ENCODE data around the gene MRGPRG. TPM values are rescaled to one million over a fixed set of nuclear protein-coding genes. Genes with fewer than 3 reads are reported as not detected.
A peak's percentile ranks its signal among the peaks of the same experiment; 100 is the strongest.

The MRGPRG gene
- total and polyA plus RNA-seq, 4 donors = not detected

DNA sequence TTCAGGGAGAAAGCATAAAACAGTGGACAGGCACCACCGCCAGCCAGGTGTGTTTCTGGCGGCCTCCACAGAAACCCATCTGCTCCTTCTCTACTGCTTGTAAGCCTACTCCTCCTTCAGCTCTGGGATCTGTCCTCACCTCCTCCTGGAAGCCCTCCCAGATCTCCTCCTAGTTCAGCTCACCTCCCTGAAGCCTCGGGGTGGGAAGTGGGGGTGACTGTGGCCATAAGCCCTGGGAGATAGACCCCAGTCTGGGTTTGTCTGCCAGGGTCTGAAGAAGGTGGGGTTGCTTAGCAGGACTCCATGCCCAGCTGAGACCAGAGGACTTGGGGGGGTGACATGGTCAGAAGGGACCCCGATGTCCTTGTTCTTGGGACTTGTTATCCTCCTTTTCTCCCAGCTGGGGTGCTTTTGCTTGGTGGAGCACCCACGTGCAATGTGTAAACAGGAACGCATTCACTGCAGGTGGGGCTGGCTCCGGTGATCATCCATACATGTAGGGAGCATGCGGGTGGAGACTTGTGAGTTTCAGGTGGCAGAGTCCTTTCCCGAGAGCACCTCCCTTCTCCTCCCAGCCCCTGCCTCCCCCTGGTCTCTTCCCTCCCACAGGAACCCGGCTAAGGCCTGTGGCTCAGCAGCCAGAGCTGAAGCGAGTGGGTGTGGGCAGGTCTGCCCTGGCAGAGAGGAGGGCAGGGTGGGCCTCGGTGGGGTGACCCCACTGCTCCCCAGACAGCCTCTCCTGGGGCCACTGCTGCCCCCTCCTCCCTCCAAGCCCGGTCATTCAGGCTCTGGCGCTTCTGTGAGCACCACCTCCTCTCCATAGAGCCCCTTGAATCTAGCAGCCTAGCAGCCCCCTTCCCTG is 25.9 kb downstream of the MRGPRG start:
- Histone ChIP-seq H3K36me3 (ENCODE audit: control insufficient read depth in 1 of 2, insufficient read depth in 2 of 2, low read length in 1 of 2) (no peaks in the 10 kb centered on the region), H3K27ac (ENCODE audit: low read depth in 1 of 2, low read length in 2 of 2) (no peak overlapping the region), H3K27me3 (ENCODE audit: control insufficient read depth in 1 of 2, insufficient read depth in 2 of 2, low read length in 1 of 2) (no peaks in the 10 kb centered on the region), H3K4me3 (ENCODE audit: low read length in 2 of 2) (no peak overlapping the region), H3K9me3 (ENCODE audit: control insufficient read depth, low read length) (no peaks in the 10 kb centered on the region), H3K4me1 (ENCODE audit: control insufficient read depth in 1 of 2, insufficient read depth in 2 of 2, low read length in 2 of 2) (no peaks in the 10 kb centered on the region)
- intact Hi-C loops (cut with DNase I) = no loop called here
- peak in 1 of 2 donors; percentile 29 for DNase-seq
- WGBS, 2 donors = 89 to 91% methylated on average over 13 to 14 of the region's 14 CpGs
- ATAC-seq (ENCODE audit: low FRiP score) = no peak

DNA sequence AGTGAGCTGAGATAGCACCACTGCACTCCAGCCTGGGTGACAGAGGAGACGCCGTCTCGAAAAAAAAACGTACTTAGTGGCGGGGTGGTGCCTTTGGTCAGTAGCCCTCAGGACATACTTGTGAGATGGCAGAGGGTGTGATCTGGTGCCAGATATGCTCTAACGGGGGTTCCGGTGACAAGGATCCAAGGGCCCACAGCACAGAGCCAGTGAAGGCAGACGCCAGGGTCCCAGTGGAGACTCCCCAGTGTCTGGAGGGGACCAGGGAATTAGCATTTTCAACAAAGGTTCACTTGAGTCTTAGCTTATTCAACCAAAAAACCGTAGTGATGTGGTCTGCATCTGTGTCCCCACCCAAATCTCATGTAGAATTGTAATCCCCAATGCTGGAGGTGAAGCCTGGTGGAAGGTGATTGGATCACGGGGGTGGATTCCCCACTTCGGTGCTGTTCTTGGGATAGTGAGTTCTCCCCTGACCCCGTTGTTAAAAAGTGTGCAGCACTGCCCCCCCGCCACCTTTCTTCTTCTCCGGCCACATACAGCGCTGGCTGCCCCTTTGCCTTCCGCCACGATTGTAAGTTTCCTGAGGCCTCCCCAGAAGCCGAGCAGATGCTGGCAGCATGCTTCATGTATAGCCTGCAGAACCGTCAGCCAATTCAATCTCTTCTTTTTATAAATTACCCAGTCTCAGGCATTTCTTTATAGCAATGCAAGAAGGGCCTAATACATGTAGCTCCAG is 26.9 kb downstream of the MRGPRG start:
- intact Hi-C loops (cut with DNase I) = no loop called here
- no peaks in the 10 kb centered on the region for H3K4me1 ChIP-seq (ENCODE audit: control insufficient read depth in 1 of 2, insufficient read depth in 2 of 2, low read length in 2 of 2)
- no peak overlapping the region for H3K4me3 ChIP-seq (ENCODE audit: low read length in 2 of 2)
- H3K36me3 ChIP-seq (ENCODE audit: control insufficient read depth in 1 of 2, insufficient read depth in 2 of 2, low read length in 1 of 2) = no peaks in the 10 kb centered on the region
- DNase-seq (no peak), ATAC-seq (ENCODE audit: low FRiP score) (no peak)
- H3K27ac ChIP-seq (ENCODE audit: low read depth in 1 of 2, low read length in 2 of 2) = no peak overlapping the region
- WGBS, 2 donors = 91 to 95% methylated on average over 19 of the region's 19 CpGs
- no peaks in the 10 kb centered on the region for H3K9me3 ChIP-seq (ENCODE audit: control insufficient read depth, low read length)
- no peaks in the 10 kb centered on the region for H3K27me3 ChIP-seq (ENCODE audit: control insufficient read depth in 1 of 2, insufficient read depth in 2 of 2, low read length in 1 of 2)

GRCh38 chr11:3190600-3190999 is 28.0 kb downstream of the MRGPRG start:
- Histone ChIP-seq H3K27me3 (ENCODE audit: control insufficient read depth in 1 of 2, insufficient read depth in 2 of 2, low read length in 1 of 2) (no peaks in the 10 kb centered on the region), H3K4me1 (ENCODE audit: control insufficient read depth in 1 of 2, insufficient read depth in 2 of 2, low read length in 2 of 2) (no peaks in the 10 kb centered on the region), H3K4me3 (ENCODE audit: low read length in 2 of 2) (no peak overlapping the region), H3K36me3 (ENCODE audit: control insufficient read depth in 1 of 2, insufficient read depth in 2 of 2, low read length in 1 of 2) (no peaks in the 10 kb centered on the region), H3K27ac (ENCODE audit: low read depth in 1 of 2, low read length in 2 of 2) (no peak overlapping the region), H3K9me3 (ENCODE audit: control insufficient read depth, low read length) (no peaks in the 10 kb centered on the region)
- intact Hi-C loops (cut with DNase I) = no loop called here
- no peak for DNase-seq
- ATAC-seq (ENCODE audit: low FRiP score) = no peak
- 84% methylated on average over 6 of the region's 6 CpGs for WGBS, 2 donors

- WGBS, 2 donors = 86% methylated on average over 11 of the region's 11 CpGs
- Histone ChIP-seq H3K36me3 (ENCODE audit: control insufficient read depth in 1 of 2, insufficient read depth in 2 of 2, low read length in 1 of 2) (no peaks in the 10 kb centered on the region), H3K4me3 (ENCODE audit: low read length in 2 of 2) (no peak overlapping the region), H3K4me1 (ENCODE audit: control insufficient read depth in 1 of 2, insufficient read depth in 2 of 2, low read length in 2 of 2) (no peaks in the 10 kb centered on the region), H3K9me3 (ENCODE audit: control insufficient read depth, low read length) (no peaks in the 10 kb centered on the region), H3K27ac (ENCODE audit: low read depth in 1 of 2, low read length in 2 of 2) (no peak overlapping the region), H3K27me3 (ENCODE audit: control insufficient read depth in 1 of 2, insufficient read depth in 2 of 2, low read length in 1 of 2) (no peaks in the 10 kb centered on the region)
- intact Hi-C loops (cut with DNase I) = no loop called here
- DNase-seq (peak; percentile 28 to 50), ATAC-seq (ENCODE audit: low FRiP score) (no peak)
Measured at GRCh38 chr11:3189886-3190583, 28.6 kb downstream of the MRGPRG start.

DNA sequence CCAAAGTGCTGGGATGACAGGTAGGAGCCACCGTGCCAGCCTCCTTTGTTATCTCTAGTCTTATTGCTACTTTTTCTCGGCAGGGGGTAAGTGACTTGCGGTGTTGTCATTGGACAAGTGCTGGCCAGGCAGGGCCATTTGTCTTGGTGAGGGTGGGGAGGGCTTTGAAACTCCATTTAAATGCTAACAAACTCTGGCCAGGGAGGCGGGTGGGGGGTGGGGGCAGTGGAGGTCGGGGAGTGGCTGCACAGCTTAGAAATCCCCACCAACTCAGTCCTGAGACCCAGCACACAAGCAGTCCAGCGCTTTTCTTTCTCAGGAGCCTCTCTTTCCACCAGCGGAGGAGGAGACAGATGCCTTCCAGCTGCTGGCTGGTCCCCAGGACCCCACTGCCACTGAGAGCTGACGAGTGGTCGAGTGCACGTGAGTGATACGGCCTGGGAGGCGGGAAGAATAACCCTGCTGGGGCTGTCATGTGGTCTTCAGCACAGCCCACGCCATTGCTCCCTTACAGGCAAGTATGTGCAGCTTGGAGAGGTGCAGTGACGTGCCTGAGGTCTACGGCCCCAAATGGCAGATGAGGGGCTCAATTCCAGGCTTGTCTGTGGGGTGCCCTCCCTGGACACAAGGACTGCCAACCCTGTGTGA is 29.3 kb downstream of the MRGPRG start:
- 57 to 59% methylated on average over 15 of the region's 15 CpGs for WGBS, 2 donors
- DNase-seq (peak in 1 of 2 donors; percentile 26), ATAC-seq (ENCODE audit: low FRiP score) (no peak)
- H3K36me3 ChIP-seq (ENCODE audit: control insufficient read depth in 1 of 2, insufficient read depth in 2 of 2, low read length in 1 of 2) = no peaks in the 10 kb centered on the region
- H3K4me1 ChIP-seq (ENCODE audit: control insufficient read depth in 1 of 2, insufficient read depth in 2 of 2, low read length in 2 of 2) = no peaks in the 10 kb centered on the region
- H3K4me3 ChIP-seq (ENCODE audit: low read length in 2 of 2) = no peak overlapping the region
- H3K27ac ChIP-seq (ENCODE audit: low read depth in 1 of 2, low read length in 2 of 2) = no peak overlapping the region
- no peaks in the 10 kb centered on the region for H3K9me3 ChIP-seq (ENCODE audit: control insufficient read depth, low read length)
- intact Hi-C loops (cut with DNase I) = no loop called here
- H3K27me3 ChIP-seq (ENCODE audit: control insufficient read depth in 1 of 2, insufficient read depth in 2 of 2, low read length in 1 of 2) = no peaks in the 10 kb centered on the region

DNA sequence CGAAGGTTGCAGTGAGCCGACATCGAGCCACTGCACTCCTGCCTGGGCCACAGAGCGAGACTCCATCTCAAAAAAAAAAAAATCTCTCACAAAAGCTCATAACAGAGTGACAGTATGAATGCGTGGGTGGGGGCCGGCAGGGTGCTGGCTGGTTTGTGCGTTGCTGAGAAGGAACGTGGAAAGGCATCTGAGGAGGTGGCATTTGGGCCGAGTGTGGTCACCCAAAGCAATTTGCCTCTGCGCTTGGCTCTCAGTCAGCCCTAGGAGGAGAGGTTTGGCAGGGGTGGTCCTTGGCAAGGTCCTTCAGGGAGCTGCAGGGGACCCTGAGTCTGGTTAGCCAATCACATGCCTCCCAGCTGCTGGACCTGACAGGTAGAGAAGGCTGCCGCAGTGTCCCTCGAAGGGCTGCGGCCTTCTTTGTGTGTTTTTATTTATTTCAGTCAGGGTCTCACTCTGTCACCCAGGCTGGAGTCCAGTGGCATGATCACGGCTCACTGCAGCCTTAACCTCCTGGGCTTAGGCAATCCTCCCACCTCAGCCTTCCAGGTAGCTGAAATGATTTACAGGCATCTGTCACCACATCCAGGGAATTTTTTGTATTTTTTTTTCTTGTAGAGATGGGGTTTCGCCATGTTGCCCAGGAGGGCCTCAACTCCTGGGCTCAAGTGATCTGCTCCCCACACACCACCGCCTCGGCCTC is 30.0 kb downstream of the MRGPRG start:
- Histone ChIP-seq H3K4me3 (ENCODE audit: low read length in 2 of 2) (no peak overlapping the region), H3K27ac (ENCODE audit: low read depth in 1 of 2, low read length in 2 of 2) (no peak overlapping the region), H3K27me3 (ENCODE audit: control insufficient read depth in 1 of 2, insufficient read depth in 2 of 2, low read length in 1 of 2) (no peaks in the 10 kb centered on the region), H3K4me1 (ENCODE audit: control insufficient read depth in 1 of 2, insufficient read depth in 2 of 2, low read length in 2 of 2) (no peaks in the 10 kb centered on the region), H3K36me3 (ENCODE audit: control insufficient read depth in 1 of 2, insufficient read depth in 2 of 2, low read length in 1 of 2) (no peaks in the 10 kb centered on the region), H3K9me3 (ENCODE audit: control insufficient read depth, low read length) (no peaks in the 10 kb centered on the region)
- 82 to 83% methylated on average over 17 of the region's 17 CpGs for WGBS, 2 donors
- no peak for ATAC-seq (ENCODE audit: low FRiP score)
- peak in 1 of 2 donors; percentile 17 for DNase-seq
- intact Hi-C loops (cut with DNase I) = no loop called here

DNA sequence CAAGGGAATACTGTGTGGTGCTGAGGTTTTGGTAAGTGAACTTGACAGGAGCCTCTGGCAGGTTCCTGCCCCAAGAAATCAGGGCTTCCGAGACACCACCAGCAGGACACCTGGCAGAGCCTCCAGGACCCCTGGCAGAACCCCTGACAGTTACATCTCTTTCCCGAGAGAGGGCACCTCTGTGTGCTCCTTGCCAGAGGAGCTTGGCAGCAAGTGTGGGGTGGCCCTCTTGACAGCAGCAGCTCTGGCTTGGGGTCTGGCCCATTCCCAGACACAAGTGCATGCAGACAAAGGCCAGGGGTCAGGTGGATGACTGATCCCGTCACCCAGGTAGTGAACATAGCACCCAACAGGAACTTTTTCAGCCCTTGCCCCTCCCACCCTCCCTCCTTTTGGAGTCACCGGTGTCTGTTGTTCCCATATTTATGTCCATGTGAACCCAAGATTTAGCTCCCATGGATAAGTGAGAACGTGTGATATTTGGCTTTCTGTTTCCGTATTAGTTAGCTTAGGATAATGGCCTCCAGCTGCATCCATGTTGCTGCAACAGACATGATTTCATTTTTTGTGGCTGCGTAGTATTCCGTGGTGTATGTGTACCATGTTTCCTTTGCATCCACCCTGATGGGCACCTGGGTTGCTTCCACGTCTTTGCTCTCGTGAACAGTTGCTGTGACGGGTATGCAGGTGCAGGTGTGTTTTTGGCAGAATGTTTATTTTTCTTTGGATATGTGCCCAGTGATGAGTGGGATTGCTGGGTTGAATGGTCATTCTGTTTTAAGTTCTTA is 32.3 kb downstream of the MRGPRG start:
- DNase-seq = no peak
- WGBS, 2 donors = 88 to 92% methylated on average over 11 of the region's 11 CpGs
- no peak overlapping the region for H3K4me3 ChIP-seq (ENCODE audit: low read length in 2 of 2)
- no peak for ATAC-seq (ENCODE audit: low FRiP score)
- no peaks in the 10 kb centered on the region for H3K4me1 ChIP-seq (ENCODE audit: control insufficient read depth in 1 of 2, insufficient read depth in 2 of 2, low read length in 2 of 2)
- no peak overlapping the region for H3K27ac ChIP-seq (ENCODE audit: low read depth in 1 of 2, low read length in 2 of 2)
- intact Hi-C loops (cut with DNase I) = no loop called here
- H3K36me3 ChIP-seq (ENCODE audit: control insufficient read depth in 1 of 2, insufficient read depth in 2 of 2, low read length in 1 of 2) = no peaks in the 10 kb centered on the region
- no peaks in the 10 kb centered on the region for H3K27me3 ChIP-seq (ENCODE audit: control insufficient read depth in 1 of 2, insufficient read depth in 2 of 2, low read length in 1 of 2)
- H3K9me3 ChIP-seq (ENCODE audit: control insufficient read depth, low read length) = no peaks in the 10 kb centered on the region
